Cerebellar nuclear complex (tissue), 1 donor: ENCODE measurements around the gene C1QTNF12.
"Not testable (repeated sequence)": the region's sequence is repeated elsewhere in the genome, so short reads cannot be mapped to it uniquely, and the experiment has no call there.

Experiments
- DNase-seq, 2 experiments: peaks; one replicate each; lab custom pipeline; 2025; lab: John Stamatoyannopoulos, UW

C1QTNF12 gene

GRCh38 chr1:1199141-1199960 lies 47.2 kb downstream of the C1QTNF12 start:
- DNase-seq: no peak

GRCh38 chr1:1198423-1199140 lies 47.9 kb downstream of the C1QTNF12 start:
- DNase-seq: no peak

- DNase-seq: no peak
Observed at GRCh38 chr1:1197551-1198422, 48.7 kb downstream of the C1QTNF12 start.

- no peak for DNase-seq
Observed at GRCh38 chr1:1197188-1197500, 49.4 kb downstream of the C1QTNF12 start.

- DNase-seq: no peak
Observed at GRCh38 chr1:1196431-1197187, 49.9 kb downstream of the C1QTNF12 start.

GRCh38 chr1:1195726-1196125 lies 50.8 kb downstream of the C1QTNF12 start:
- not testable (repeated sequence) for DNase-seq

GRCh38 chr1:1194723-1195122 lies 51.8 kb downstream of the C1QTNF12 start:
- no peak for DNase-seq
